Thyroid gland (tissue), 4 donors: ENCODE measurements around the gene SYT1.

ENCODE experiments used
- CTCF ChIP-seq, 6 experiments: fragments of 200-600 bp in 3 of 6; fragments of 450-650 bp in 3 of 6; sonication (generic) in 3 of 6; IDR thresholded peaks; one replicate each; pipeline ENCODE4 v1.5.1; 2016 to 2019; ENCODE audit warnings: antibody characterized with exemption in 6 of 6, mild to moderate bottlenecking in 2 of 6, inconsistent platforms in 1 of 6, moderate library complexity in 1 of 6
- POLR2A ChIP-seq, 2 donors: fragments of 450-650 bp; IDR thresholded peaks; one replicate each; pipeline ENCODE4 v1.6.1; 2017; ENCODE audit warnings: antibody characterized with exemption in 2 of 2, mild to moderate bottlenecking in 2 of 2, moderate library complexity in 1 of 2

GRCh38 chr12:79380402-79380801, 515.8 kb downstream of the SYT1 start:
- TF ChIP-seq CTCF (IDR thresholded peaks at IDR 0.05): no peak
- TF ChIP-seq POLR2A (IDR thresholded peaks at IDR 0.05): no peak
